HCT116 (cell line): ENCODE measurements around the gene SETX. TPM values are rescaled to one million over a fixed set of nuclear protein-coding genes. Genes with fewer than 3 reads are reported as not detected.

ENCODE experiments used
- ATAC-seq: fragments of 200-7000 bp; cut with Tn5 transposase; 2 replicates; pipeline ENCODE4 v1.9.1; 2020; ENCODE audit warnings: mild to moderate bottlenecking, moderate library complexity
- BruUV-seq: library from RNA; stranded (reverse); fragments of 400-500 nt; replicated peaks from 2 replicates; lab custom pipeline; 2021; lab: Mats Ljungman, UMichigan
- CTCF ChIA-PET: fragments of 300-600 bp; sonication (Branson Sonifier 250); formaldehyde crosslinking; loops from one replicate; lab custom pipeline; 2021; ENCODE audit warnings: antibody characterized with exemption; lab: Charles Lee
- POLR2A ChIA-PET: fragments of 300-600, 350-600 bp; sonication (Branson Sonifier 250); formaldehyde crosslinking; loops from one replicate; lab custom pipeline; 2021; ENCODE audit warnings: antibody characterized with exemption; lab: Charles Lee
- RAD21 ChIA-PET, 2 experiments: fragments of 300-600 bp; sonication (Branson Sonifier 250); formaldehyde crosslinking; loops; one replicate each; lab custom pipeline; 2023; ENCODE audit warnings: low total read pairs in 2 of 2; ENCODE audit not compliant: uncharacterized antibody in 2 of 2, unreplicated experiment in 2 of 2, low non-redundant PET in 1 of 2; lab: Charles Lee
- DNase-seq: peaks from one replicate; pipeline ENCODE4 v3.0.0-alpha.2; 2010; ENCODE audit warnings: low read depth, low spot score
- H2AFZ ChIP-seq: fragments of 200-600 bp; shearing (Covaris generic), sonication (generic); 2 replicates; pipeline ENCODE4 v1.6.1; 2017; ENCODE audit warnings: low read depth, mixed run types, mixed read lengths, antibody characterized with exemption, low read length; ENCODE audit not compliant: poor library complexity, severe bottlenecking
- H3K27ac ChIP-seq: 2 replicates; pipeline ENCODE4 v1.5.1; 2012; ENCODE audit warnings: low read depth, low read length
- H3K27me3 ChIP-seq: fragments of 200-600 bp; sonication (generic); 2 replicates; pipeline ENCODE4 v1.6.1; 2016; ENCODE audit warnings: mixed run types, low read length, mixed read lengths; ENCODE audit not compliant: insufficient read depth
- H3K36me3 ChIP-seq, 2 experiments: fragments of 200-500 bp in 1 of 2; fragments of 200-600 bp in 1 of 2; sonication (Bioruptor generic) in 1 of 2; sonication (generic) in 1 of 2; 2 replicates each; pipeline versions ENCODE4 v1.5.1 to v1.6.1; 2014 to 2016; ENCODE audit warnings: low read length in 2 of 2, inconsistent platforms in 1 of 2, mixed read lengths in 1 of 2, mixed run types in 1 of 2; ENCODE audit not compliant: insufficient read depth in 2 of 2, control insufficient read depth in 1 of 2
- H3K4me1 ChIP-seq, 2 experiments: fragments of 200-600 bp in 1 of 2; sonication (generic) in 1 of 2; 2 replicates each; pipeline versions ENCODE4 v1.5.1 to v1.6.1; 2012 to 2017; ENCODE audit warnings: low read length in 2 of 2, inconsistent platforms in 1 of 2, mild to moderate bottlenecking in 1 of 2, mixed read lengths in 1 of 2, mixed run types in 1 of 2, moderate library complexity in 1 of 2; ENCODE audit not compliant: insufficient read depth in 2 of 2, control insufficient read depth in 1 of 2
- H3K4me2 ChIP-seq: fragments of 200-600 bp; sonication (generic); 2 replicates; pipeline ENCODE4 v1.6.1; 2017; ENCODE audit warnings: mixed run types, low read length, mixed read lengths
- H3K4me3 ChIP-seq, 2 experiments: fragments of 200-600 bp in 1 of 2; sonication (generic) in 1 of 2; replicated peaks in 1 of 2; 2 replicates each; pipeline ENCODE4 v1.5.1; 2011 to 2016; ENCODE audit warnings: low read length in 2 of 2, control low read depth in 1 of 2, low read depth in 1 of 2, mild to moderate bottlenecking in 1 of 2, mixed read lengths in 1 of 2, mixed run types in 1 of 2
- H3K79me2 ChIP-seq: fragments of 200-600 bp; sonication (generic); 2 replicates; pipeline ENCODE4 v1.6.1; 2017; ENCODE audit warnings: mild to moderate bottlenecking, mixed run types, low read length, moderate library complexity, mixed read lengths; ENCODE audit not compliant: insufficient read depth
- H3K9ac ChIP-seq: fragments of 200-600 bp; sonication (generic); 2 replicates; pipeline ENCODE4 v1.6.1; 2016; ENCODE audit warnings: low read length, mixed read lengths
- H3K9me2 ChIP-seq: fragments of 200-600 bp; sonication (generic), shearing (Covaris generic); 2 replicates; pipeline ENCODE4 v1.6.1; 2017; ENCODE audit warnings: mixed run types, mild to moderate bottlenecking, moderate library complexity; ENCODE audit not compliant: insufficient read depth
- H3K9me3 ChIP-seq, 2 experiments: fragments of 200-500 bp in 1 of 2; fragments of 200-600 bp in 1 of 2; sonication (Bioruptor generic) in 1 of 2; sonication (generic) in 1 of 2; 2 replicates each; pipeline ENCODE4 v1.6.1; 2014 to 2017; ENCODE audit warnings: low read length in 2 of 2, mixed read lengths in 2 of 2, inconsistent platforms in 1 of 2, low read depth in 1 of 2, mild to moderate bottlenecking in 1 of 2, mixed run types in 1 of 2, moderate library complexity in 1 of 2; ENCODE audit not compliant: control insufficient read depth in 1 of 2, insufficient read depth in 1 of 2
- H4K20me1 ChIP-seq: fragments of 200-600 bp; sonication (generic), shearing (Covaris generic); 2 replicates; pipeline ENCODE4 v1.6.1; 2017; ENCODE audit warnings: mixed run types, mild to moderate bottlenecking, moderate library complexity; ENCODE audit not compliant: insufficient read depth
- ATF3 ChIP-seq: IDR thresholded peaks from 2 replicates; pipeline ENCODE4 v1.6.1; 2012
- CTCF ChIP-seq, 3 experiments: fragments of 200-600 bp in 1 of 3; sonication (generic) in 1 of 3; IDR thresholded peaks in 2 of 3; conservative IDR thresholded peaks in 1 of 3; 2 replicates each; pipeline ENCODE4 v1.5.1; 2012 to 2017; ENCODE audit warnings: low read depth in 2 of 3, low read length in 2 of 3, antibody characterized with exemption in 1 of 3, borderline replicate concordance in 1 of 3, control low read depth in 1 of 3, mild to moderate bottlenecking in 1 of 3, mixed read lengths in 1 of 3, mixed run types in 1 of 3, moderate library complexity in 1 of 3; ENCODE audit not compliant: insufficient read depth in 1 of 3
- EGR1 ChIP-seq: IDR thresholded peaks from 2 replicates; pipeline ENCODE4 v1.6.1; 2012; ENCODE audit warnings: low read depth
- ELF1 ChIP-seq: IDR thresholded peaks from 2 replicates; pipeline ENCODE4 v1.6.1; 2012; ENCODE audit warnings: low read depth, borderline replicate concordance
- EZH2 ChIP-seq: fragments of 200-600 bp; sonication (generic); IDR thresholded peaks from 2 replicates; pipeline ENCODE4 v1.6.1; 2017; ENCODE audit warnings: antibody characterized with exemption, mixed run types
- POLR2A ChIP-seq: IDR thresholded peaks from 2 replicates; pipeline ENCODE4 v1.7.0; 2011; ENCODE audit warnings: borderline replicate concordance; ENCODE audit not compliant: insufficient read depth, insufficient read length; ENCODE audit errors: extremely low read depth
- SIN3A ChIP-seq: IDR thresholded peaks from 2 replicates; pipeline ENCODE4 v1.6.1; 2012; ENCODE audit warnings: low read depth
- SP1 ChIP-seq: IDR thresholded peaks from 2 replicates; pipeline ENCODE4 v1.6.1; 2012; ENCODE audit warnings: low read depth
- YY1 ChIP-seq: IDR thresholded peaks from 2 replicates; pipeline ENCODE4 v1.6.1; 2011; ENCODE audit warnings: low read length, low read depth, moderate library complexity, mild to moderate bottlenecking; ENCODE audit not compliant: insufficient replicate concordance; ENCODE audit errors: extremely low read depth
- intact Hi-C: fragments of 100-400 bp; cut with micrococcal nuclease; formaldehyde crosslinking; loops from 2 replicates; pipeline ENCODE4 v1.10.0; 2022
- total RNA-seq: library from RNA; stranded (reverse); gene quantifications from one replicate; pipeline ENCODE4 v1.2.1, GENCODE V29; 2021; ENCODE audit not compliant: unreplicated experiment
- TF ChIP-seq, protein P1 (sequence below): IDR thresholded peaks from 2 replicates; pipeline ENCODE4 v1.6.1; 2012; ENCODE audit warnings: low read depth

SETX gene
- total RNA-seq, 1 experiment from 2014 or later: 38.5 TPM

DNA sequence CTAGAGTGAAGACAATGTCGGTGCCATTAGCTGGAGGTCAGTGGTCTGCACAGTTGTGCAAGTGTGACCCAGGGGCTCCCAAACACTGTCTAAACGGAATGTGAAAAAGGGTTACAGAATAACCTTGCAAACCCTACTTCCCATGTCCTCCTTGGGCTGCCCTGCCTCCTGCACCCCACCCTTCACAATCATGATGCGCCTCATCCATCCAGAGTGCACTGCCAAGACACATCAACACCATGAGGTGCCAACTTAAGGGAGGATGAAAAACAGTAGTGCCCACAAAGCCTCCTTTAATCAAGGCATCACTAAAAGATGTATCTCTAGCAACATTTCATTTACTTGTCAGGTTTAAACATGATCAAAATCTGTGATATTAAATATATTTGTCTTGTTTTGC, 87.1 kb downstream of the SETX start (continued):
- TF ChIP-seq CTCF (IDR thresholded peaks at IDR 0.05 in 2 of 3, conservative IDR thresholded peaks at IDR 0.05 in 1 of 3; ENCODE audit: borderline replicate concordance in 1 of 3, insufficient read depth in 1 of 3, low read depth in 2 of 3, low read length in 2 of 3) (no peak), EZH2 (no peak), EGR1 (no peak), ATF3 (no peak)
- TF ChIP-seq, protein P1, sequence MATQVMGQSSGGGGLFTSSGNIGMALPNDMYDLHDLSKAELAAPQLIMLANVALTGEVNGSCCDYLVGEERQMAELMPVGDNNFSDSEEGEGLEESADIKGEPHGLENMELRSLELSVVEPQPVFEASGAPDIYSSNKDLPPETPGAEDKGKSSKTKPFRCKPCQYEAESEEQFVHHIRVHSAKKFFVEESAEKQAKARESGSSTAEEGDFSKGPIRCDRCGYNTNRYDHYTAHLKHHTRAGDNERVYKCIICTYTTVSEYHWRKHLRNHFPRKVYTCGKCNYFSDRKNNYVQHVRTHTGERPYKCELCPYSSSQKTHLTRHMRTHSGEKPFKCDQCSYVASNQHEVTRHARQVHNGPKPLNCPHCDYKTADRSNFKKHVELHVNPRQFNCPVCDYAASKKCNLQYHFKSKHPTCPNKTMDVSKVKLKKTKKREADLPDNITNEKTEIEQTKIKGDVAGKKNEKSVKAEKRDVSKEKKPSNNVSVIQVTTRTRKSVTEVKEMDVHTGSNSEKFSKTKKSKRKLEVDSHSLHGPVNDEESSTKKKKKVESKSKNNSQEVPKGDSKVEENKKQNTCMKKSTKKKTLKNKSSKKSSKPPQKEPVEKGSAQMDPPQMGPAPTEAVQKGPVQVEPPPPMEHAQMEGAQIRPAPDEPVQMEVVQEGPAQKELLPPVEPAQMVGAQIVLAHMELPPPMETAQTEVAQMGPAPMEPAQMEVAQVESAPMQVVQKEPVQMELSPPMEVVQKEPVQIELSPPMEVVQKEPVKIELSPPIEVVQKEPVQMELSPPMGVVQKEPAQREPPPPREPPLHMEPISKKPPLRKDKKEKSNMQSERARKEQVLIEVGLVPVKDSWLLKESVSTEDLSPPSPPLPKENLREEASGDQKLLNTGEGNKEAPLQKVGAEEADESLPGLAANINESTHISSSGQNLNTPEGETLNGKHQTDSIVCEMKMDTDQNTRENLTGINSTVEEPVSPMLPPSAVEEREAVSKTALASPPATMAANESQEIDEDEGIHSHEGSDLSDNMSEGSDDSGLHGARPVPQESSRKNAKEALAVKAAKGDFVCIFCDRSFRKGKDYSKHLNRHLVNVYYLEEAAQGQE: no peak

DNA sequence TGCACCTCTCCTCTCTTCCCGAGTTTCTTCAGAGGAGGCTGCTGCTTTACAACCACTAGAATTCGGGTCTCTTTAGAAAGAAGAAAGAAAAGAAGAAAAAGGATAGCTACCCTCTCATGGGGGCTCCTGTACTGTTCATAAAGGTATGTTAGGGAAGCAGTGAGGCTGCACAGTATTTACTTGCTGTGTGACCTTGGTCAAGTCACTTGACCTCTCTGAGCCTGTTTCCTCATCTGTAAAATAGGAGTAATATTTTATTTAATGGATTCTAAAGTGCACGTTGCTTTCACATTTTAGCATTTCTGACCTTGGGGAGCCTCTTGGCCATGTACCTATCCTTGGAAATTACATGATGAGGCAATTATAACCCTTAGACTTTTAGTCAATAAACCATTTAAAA, 88.8 kb downstream of the SETX start:
- Histone ChIP-seq H4K20me1 (no peaks in the 10 kb centered on the region), H3K4me3 (no peak overlapping the region), H3K27ac (no peak overlapping the region), H3K9ac (no peak overlapping the region), H3K36me3 (peaks cover 39 to 42% of the 10 kb centered on the region in 2 experiments), H3K27me3 (no peaks in the 10 kb centered on the region), H3K4me1 (peaks cover 9 to 22% of the 10 kb centered on the region in 2 experiments; a peak in 3 of 4 replicates), H3K9me2 (no peaks in the 10 kb centered on the region), H2AFZ (no peak overlapping the region), H3K4me2 (no peak overlapping the region), H3K9me3 (no peaks in the 10 kb centered on the region), H3K79me2 (peaks cover 7% of the 10 kb centered on the region; the same call in 1 of the 2 replicates)
- CTCF ChIA-PET: no interaction called here
- TF ChIP-seq, protein P1: no peak
- no peak for TF ChIP-seq ELF1
- no peak for TF ChIP-seq YY1
- no peak for TF ChIP-seq POLR2A
- TF ChIP-seq SP1: no peak
- no peak for TF ChIP-seq SIN3A
- ATAC-seq (no peak), DNase-seq (no peak)
- intact Hi-C loops: loop anchor here (5.0 to 10.0 kb wide), 2 partner anchors 309 to 504 kb away; no protein-coding TSS in a partner anchor
- BruUV-seq: no TSS peak
- RAD21 ChIA-PET: no interaction called here
- POLR2A ChIA-PET: no interaction called here
